Dendritic cell treated with granulocyte-macrophage colony-stimulating factor and Interleukin-4, amounts not matched to agents 40 ng/mL and 50 ng/mL, for 4 days (primary cell): ENCODE measurements around the gene TRAF3.
"Not testable (repeated sequence)": the region's sequence is repeated elsewhere in the genome, so short reads cannot be mapped to it uniquely, and the experiment has no call there.

ENCODE experiments used
- H3K27ac Mint-ChIP-seq: one replicate; pipeline ENCODE4 v1.8.0; 2022; ENCODE audit warnings: mild to moderate bottlenecking, mixed read lengths
- H3K27me3 Mint-ChIP-seq: one replicate; pipeline ENCODE4 v1.8.0; 2022; ENCODE audit warnings: mild to moderate bottlenecking, mixed read lengths
- H3K36me3 Mint-ChIP-seq: one replicate; pipeline ENCODE4 v1.8.0; 2022; ENCODE audit warnings: low read depth, mixed read lengths
- H3K4me1 Mint-ChIP-seq: one replicate; pipeline ENCODE4 v1.8.0; 2022; ENCODE audit warnings: low read depth, mixed read lengths
- H3K4me3 Mint-ChIP-seq: one replicate; pipeline ENCODE4 v1.8.0; 2022; ENCODE audit warnings: mild to moderate bottlenecking, moderate library complexity, mixed read lengths
- H3K9me3 Mint-ChIP-seq: one replicate; pipeline ENCODE4 v1.8.0; 2022; ENCODE audit warnings: mixed read lengths
- intact Hi-C: fragments of 100-400 bp; cut with micrococcal nuclease; formaldehyde crosslinking; loops from one replicate; pipeline ENCODE4 v1.15.0; 2022

TRAF3 gene

GRCh38 chr14:102854091-102854703 lies 76.9 kb downstream of the TRAF3 start:
- Mint-ChIP-seq H3K36me3 (peaks cover 34% of the 10 kb centered on the region), H3K9me3 (no peaks in the 10 kb centered on the region), H3K27ac (no peak overlapping the region), H3K27me3 (no peaks in the 10 kb centered on the region), H3K4me3 (no peak overlapping the region), H3K4me1 (peaks cover 27% of the 10 kb centered on the region)
- intact Hi-C loops, result no loop called here

GRCh38 chr14:102856179-102856578 lies 78.9 kb downstream of the TRAF3 start:
- Mint-ChIP-seq H3K9me3 (no peaks in the 10 kb centered on the region), H3K4me3 (no peak overlapping the region), H3K36me3 (peaks cover 43% of the 10 kb centered on the region), H3K4me1 (peaks cover 19% of the 10 kb centered on the region), H3K27ac (no peak overlapping the region), H3K27me3 (no peaks in the 10 kb centered on the region)
- intact Hi-C loops, result no loop called here

GRCh38 chr14:102857444-102857843 lies 80.2 kb downstream of the TRAF3 start:
- Mint-ChIP-seq H3K36me3 (peaks cover 37% of the 10 kb centered on the region), H3K4me3 (no peak overlapping the region), H3K9me3 (peaks cover 8% of the 10 kb centered on the region), H3K27me3 (no peaks in the 10 kb centered on the region), H3K4me1 (peaks cover 31% of the 10 kb centered on the region), H3K27ac (no peak overlapping the region)
- intact Hi-C loops, result no loop called here

DNA sequence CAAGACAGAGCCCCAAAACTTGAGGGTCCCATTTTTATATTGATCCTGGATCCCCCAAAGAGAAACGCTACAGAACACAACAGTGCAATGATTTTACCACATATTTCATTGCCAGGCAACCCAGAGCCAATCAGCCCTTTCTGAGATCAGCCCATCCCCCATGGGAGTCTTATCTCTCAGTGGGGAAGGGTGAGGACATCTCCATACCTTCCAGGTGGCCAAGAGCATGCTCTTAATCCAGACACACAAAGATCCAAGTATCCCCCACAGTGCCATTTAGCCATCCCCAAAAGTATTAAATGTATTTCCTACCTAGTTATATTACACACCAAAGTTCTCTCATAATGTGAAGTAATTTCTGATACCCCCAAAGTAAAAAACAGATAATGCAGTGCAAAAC lies 82.7 kb downstream of the TRAF3 start:
- Mint-ChIP-seq H3K4me3 (no peak overlapping the region), H3K27me3 (no peaks in the 10 kb centered on the region), H3K27ac (no peak overlapping the region), H3K9me3 (peaks cover 8% of the 10 kb centered on the region), H3K4me1 (peaks cover 20% of the 10 kb centered on the region), H3K36me3 (peaks cover 49% of the 10 kb centered on the region)
- intact Hi-C loops, result no loop called here

- H3K4me3 Mint-ChIP-seq, result no peak overlapping the region
- intact Hi-C loops, result no loop called here
- peaks cover 8% of the 10 kb centered on the region for H3K9me3 Mint-ChIP-seq
- peaks cover 59% of the 10 kb centered on the region for H3K36me3 Mint-ChIP-seq
- H3K27ac Mint-ChIP-seq, result peak overlapping the region; percentile 56
- H3K27me3 Mint-ChIP-seq, result no peaks in the 10 kb centered on the region
- peaks cover 20% of the 10 kb centered on the region for H3K4me1 Mint-ChIP-seq
Measured at GRCh38 chr14:102862154-102862773, 85.0 kb downstream of the TRAF3 start.

DNA sequence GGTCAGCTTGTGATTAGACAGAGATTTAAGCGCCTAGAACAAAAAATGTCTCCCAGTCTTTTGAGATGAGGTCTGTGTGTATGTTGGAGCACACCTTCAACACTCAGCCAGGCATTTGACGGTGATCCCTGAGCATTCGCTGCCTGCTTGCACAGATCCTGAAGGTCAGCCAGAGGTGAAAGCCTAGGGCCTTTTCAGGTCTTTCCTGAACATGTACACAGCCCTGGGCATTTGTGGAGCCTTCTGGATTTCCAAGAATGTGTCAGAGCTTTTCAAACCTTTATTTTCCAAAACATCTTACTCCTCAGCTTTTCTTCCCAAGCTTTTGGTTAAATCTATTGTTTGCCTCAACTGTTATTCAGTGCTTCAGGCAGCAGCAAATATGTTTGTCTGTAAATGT lies 86.1 kb downstream of the TRAF3 start:
- peaks cover 59% of the 10 kb centered on the region for H3K36me3 Mint-ChIP-seq
- intact Hi-C loops, result no loop called here
- no peak overlapping the region for H3K4me3 Mint-ChIP-seq
- peaks cover 31% of the 10 kb centered on the region for H3K4me1 Mint-ChIP-seq
- peaks cover 8% of the 10 kb centered on the region for H3K9me3 Mint-ChIP-seq
- no peak overlapping the region for H3K27ac Mint-ChIP-seq
- no peaks in the 10 kb centered on the region for H3K27me3 Mint-ChIP-seq

DNA sequence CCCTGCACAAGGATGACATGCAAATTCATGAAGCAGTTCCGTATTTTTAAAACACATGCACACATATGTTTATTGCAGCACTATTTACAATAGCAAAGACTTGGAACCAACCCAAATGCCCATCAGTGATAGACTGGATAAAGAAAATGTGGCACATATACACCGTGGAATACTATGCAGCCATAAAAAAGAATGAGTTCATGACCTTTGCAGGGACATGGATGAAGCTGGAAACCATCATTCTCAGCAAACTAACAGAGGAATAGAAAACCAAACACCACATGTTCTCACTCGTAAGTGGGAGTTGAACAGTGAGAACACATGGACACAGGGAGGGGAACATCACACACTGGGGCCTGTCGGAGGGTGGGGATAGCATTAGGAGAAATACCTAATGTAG lies 88.7 kb downstream of the TRAF3 start:
- H3K27ac Mint-ChIP-seq, H3K4me3 Mint-ChIP-seq, H3K27me3 Mint-ChIP-seq, H3K9me3 Mint-ChIP-seq, intact Hi-C loops: not testable (repeated sequence)
- peaks cover 56% of the 10 kb centered on the region for H3K36me3 Mint-ChIP-seq
- peaks cover 45% of the 10 kb centered on the region for H3K4me1 Mint-ChIP-seq

- peaks cover 62% of the 10 kb centered on the region for H3K36me3 Mint-ChIP-seq
- intact Hi-C loops, result no loop called here
- H3K9me3 Mint-ChIP-seq, result no peaks in the 10 kb centered on the region
- no peak overlapping the region for H3K4me3 Mint-ChIP-seq
- peak overlapping the region; percentile 71 for H3K27ac Mint-ChIP-seq
- H3K4me1 Mint-ChIP-seq, result peaks cover 35% of the 10 kb centered on the region
- no peaks in the 10 kb centered on the region for H3K27me3 Mint-ChIP-seq
Measured at GRCh38 chr14:102866982-102867761, 89.9 kb downstream of the TRAF3 start.

- H3K27me3 Mint-ChIP-seq, result no peaks in the 10 kb centered on the region
- H3K9me3 Mint-ChIP-seq, result no peaks in the 10 kb centered on the region
- intact Hi-C loops, result no loop called here
- peak overlapping the region; percentile 71 for H3K27ac Mint-ChIP-seq
- H3K4me1 Mint-ChIP-seq, result peaks cover 28% of the 10 kb centered on the region
- H3K36me3 Mint-ChIP-seq, result peaks cover 65% of the 10 kb centered on the region
- H3K4me3 Mint-ChIP-seq, result no peak overlapping the region
Measured at GRCh38 chr14:102867826-102868580, 90.8 kb downstream of the TRAF3 start.

GRCh38 chr14:102868956-102869547 lies 91.8 kb downstream of the TRAF3 start:
- H3K9me3 Mint-ChIP-seq, result no peaks in the 10 kb centered on the region
- H3K27me3 Mint-ChIP-seq, result no peaks in the 10 kb centered on the region
- H3K4me3 Mint-ChIP-seq, result peak overlapping the region; percentile 28
- peaks cover 65% of the 10 kb centered on the region for H3K36me3 Mint-ChIP-seq
- H3K27ac Mint-ChIP-seq, result peak overlapping the region; percentile 71
- H3K4me1 Mint-ChIP-seq, result peaks cover 28% of the 10 kb centered on the region
- intact Hi-C loops, result no loop called here

- intact Hi-C loops, result no loop called here
- no peak overlapping the region for H3K4me3 Mint-ChIP-seq
- peak overlapping the region; percentile 16 for H3K27ac Mint-ChIP-seq
- H3K36me3 Mint-ChIP-seq, result peaks cover 57% of the 10 kb centered on the region
- H3K9me3 Mint-ChIP-seq, result no peaks in the 10 kb centered on the region
- H3K4me1 Mint-ChIP-seq, result peaks cover 28% of the 10 kb centered on the region
- no peaks in the 10 kb centered on the region for H3K27me3 Mint-ChIP-seq
Measured at GRCh38 chr14:102870246-102870645, 93.0 kb downstream of the TRAF3 start.

GRCh38 chr14:102870994-102871831 lies 94.0 kb downstream of the TRAF3 start:
- no peaks in the 10 kb centered on the region for H3K27me3 Mint-ChIP-seq

DNA sequence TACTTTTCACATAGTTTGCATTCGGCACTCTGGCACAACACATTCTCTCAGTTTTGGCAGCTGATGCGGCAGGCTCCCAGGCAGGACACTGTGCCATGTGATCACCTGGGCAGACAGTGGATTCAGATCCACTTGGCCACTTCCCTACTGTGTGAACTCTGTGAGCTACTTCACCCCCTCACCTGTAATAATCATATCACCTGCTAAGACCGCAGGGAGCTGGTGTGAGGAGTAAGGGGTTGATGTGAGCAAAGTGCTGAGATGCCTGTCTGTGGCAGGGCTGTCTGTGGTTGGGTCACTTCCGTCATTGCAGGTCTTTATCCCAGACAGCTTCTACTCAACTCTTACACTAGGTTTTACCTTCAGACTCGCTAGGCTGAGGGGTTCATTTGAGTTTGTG lies 94.8 kb downstream of the TRAF3 start:
- Mint-ChIP-seq H3K27ac (peak overlapping the region; percentile 19), H3K36me3 (peaks cover 50% of the 10 kb centered on the region), H3K27me3 (no peaks in the 10 kb centered on the region), H3K4me1 (peaks cover 27% of the 10 kb centered on the region), H3K4me3 (no peak overlapping the region), H3K9me3 (no peaks in the 10 kb centered on the region)
- intact Hi-C loops, result no loop called here

More at GRCh38 chr14:102870994-102871831, 94.0 kb downstream of the TRAF3 start:
- intact Hi-C loops, result no loop called here
- no peak overlapping the region for H3K4me3 Mint-ChIP-seq
- H3K27ac Mint-ChIP-seq, result peak overlapping the region; percentile 19
- no peaks in the 10 kb centered on the region for H3K9me3 Mint-ChIP-seq
- peaks cover 51% of the 10 kb centered on the region for H3K36me3 Mint-ChIP-seq
- H3K4me1 Mint-ChIP-seq, result peaks cover 28% of the 10 kb centered on the region
